Measurements from ENCODE around the gene ANTXR2. TPM values are rescaled to one million over a fixed set of nuclear protein-coding genes. Genes with fewer than 3 reads are reported as not detected.

ANTXR2 gene
- total RNA-seq, 1 donor from 2014 or later = 46.9 TPM

- H3K27ac Mint-ChIP-seq = no peak overlapping the region
- no peaks in the 10 kb centered on the region for H3K27me3 Mint-ChIP-seq
- H3K9me3 Mint-ChIP-seq (ENCODE audit: low read depth) = no peaks in the 10 kb centered on the region
- no peak overlapping the region for H3K4me3 Mint-ChIP-seq (ENCODE audit: low read depth)
- no peaks in the 10 kb centered on the region for H3K36me3 Mint-ChIP-seq (ENCODE audit: insufficient read depth)
- TF ChIP-seq CTCF (IDR thresholded peaks at IDR 0.05; ENCODE audit: unreplicated experiment) = no peak
- peaks cover 4% of the 10 kb centered on the region for H3K4me1 Mint-ChIP-seq (ENCODE audit: low read depth)
- no peak for DNase-seq (ENCODE audit: low spot score, unreplicated experiment)
Measured at GRCh38 chr4:79886557-79886956, 186.5 kb downstream of the ANTXR2 start.

GRCh38 chr4:79886021-79886420 lies 187.0 kb downstream of the ANTXR2 start:
- Mint-ChIP-seq H3K9me3 (ENCODE audit: low read depth) (no peaks in the 10 kb centered on the region), H3K27me3 (no peaks in the 10 kb centered on the region), H3K27ac (no peak overlapping the region), H3K36me3 (ENCODE audit: insufficient read depth) (no peaks in the 10 kb centered on the region), H3K4me1 (ENCODE audit: low read depth) (peaks cover 4% of the 10 kb centered on the region), H3K4me3 (ENCODE audit: low read depth) (no peak overlapping the region)
- no peak for TF ChIP-seq CTCF (IDR thresholded peaks at IDR 0.05; ENCODE audit: unreplicated experiment)
- DNase-seq (ENCODE audit: low spot score, unreplicated experiment) = no peak

- no peak overlapping the region for H3K4me3 Mint-ChIP-seq (ENCODE audit: low read depth)
- H3K36me3 Mint-ChIP-seq (ENCODE audit: insufficient read depth) = no peaks in the 10 kb centered on the region
- H3K27ac Mint-ChIP-seq = no peak overlapping the region
- DNase-seq (ENCODE audit: low spot score, unreplicated experiment) = no peak
- no peaks in the 10 kb centered on the region for H3K27me3 Mint-ChIP-seq
- H3K9me3 Mint-ChIP-seq (ENCODE audit: low read depth) = no peaks in the 10 kb centered on the region
- no peaks in the 10 kb centered on the region for H3K4me1 Mint-ChIP-seq (ENCODE audit: low read depth)
- TF ChIP-seq CTCF (IDR thresholded peaks at IDR 0.05; ENCODE audit: unreplicated experiment) = no peak
Measured at GRCh38 chr4:79883290-79883689, 189.7 kb downstream of the ANTXR2 start.

- no peak for DNase-seq (ENCODE audit: low spot score, unreplicated experiment)
- no peak for TF ChIP-seq CTCF (IDR thresholded peaks at IDR 0.05; ENCODE audit: unreplicated experiment)
- no peak overlapping the region for H3K4me3 Mint-ChIP-seq (ENCODE audit: low read depth)
- H3K4me1 Mint-ChIP-seq (ENCODE audit: low read depth) = no peaks in the 10 kb centered on the region
- no peaks in the 10 kb centered on the region for H3K36me3 Mint-ChIP-seq (ENCODE audit: insufficient read depth)
- H3K27me3 Mint-ChIP-seq = no peaks in the 10 kb centered on the region
- no peaks in the 10 kb centered on the region for H3K9me3 Mint-ChIP-seq (ENCODE audit: low read depth)
- H3K27ac Mint-ChIP-seq = no peak overlapping the region
Measured at GRCh38 chr4:79882806-79883205, 190.2 kb downstream of the ANTXR2 start.

- DNase-seq (ENCODE audit: low spot score, unreplicated experiment) = no peak
- Mint-ChIP-seq H3K36me3 (ENCODE audit: insufficient read depth) (no peaks in the 10 kb centered on the region), H3K4me1 (ENCODE audit: low read depth) (no peaks in the 10 kb centered on the region), H3K27ac (no peak overlapping the region), H3K4me3 (ENCODE audit: low read depth) (no peak overlapping the region), H3K27me3 (no peaks in the 10 kb centered on the region), H3K9me3 (ENCODE audit: low read depth) (no peaks in the 10 kb centered on the region)
- no peak for TF ChIP-seq CTCF (IDR thresholded peaks at IDR 0.05; ENCODE audit: unreplicated experiment)
Measured at GRCh38 chr4:79881407-79881806, 191.6 kb downstream of the ANTXR2 start.

Data from progenitor cell of endocrine pancreas (in vitro differentiated cells).